SK-N-SH treated with all-trans-retinoic acid at 6 μM for 48 hours (cell line): ENCODE results near the gene NUDT1.

Experiments
- ATAC-seq: fragments of 200-7000 bp; cut with Tn5 transposase; 3 replicates; pipeline ENCODE4 v1.9.1; 2020; ENCODE audit warnings: mild to moderate bottlenecking, moderate library complexity
- CSDC2 ChIP-seq: fragments of 250-450 bp; sonication (Bioruptor Pico); IDR thresholded peaks from 2 replicates; pipeline ENCODE4 v1.5.0; 2020; ENCODE audit warnings: mild to moderate bottlenecking, moderate library complexity
- CSRNP3 ChIP-seq: fragments of 250-450 bp; sonication (Bioruptor Pico); IDR thresholded peaks from 2 replicates; pipeline ENCODE4 v1.5.1; 2021; ENCODE audit warnings: mild to moderate bottlenecking, moderate library complexity
- GLIS3 ChIP-seq: fragments of 250-450 bp; sonication (Bioruptor Pico); IDR thresholded peaks from 2 replicates; pipeline ENCODE4 v1.5.0; 2020; ENCODE audit warnings: mild to moderate bottlenecking, moderate library complexity
- ISL1 ChIP-seq: fragments of 250-450 bp; sonication (Bioruptor Pico); IDR thresholded peaks from 2 replicates; pipeline ENCODE4 v2.1.2; 2022; ENCODE audit warnings: mild to moderate bottlenecking, moderate library complexity
- OSR1 ChIP-seq: fragments of 250-450 bp; sonication (Bioruptor Pico); IDR thresholded peaks from 2 replicates; pipeline ENCODE4 v1.8.0; 2022; ENCODE audit warnings: moderate library complexity, mild to moderate bottlenecking, inconsistent platforms
- POU6F1 ChIP-seq: fragments of 250-450 bp; sonication (Bioruptor Pico); IDR thresholded peaks from 2 replicates; pipeline ENCODE4 v1.8.0; 2021; ENCODE audit warnings: low read depth, mild to moderate bottlenecking, moderate library complexity, borderline replicate concordance
- PPARA ChIP-seq: fragments of 250-450 bp; sonication (Bioruptor Pico); IDR thresholded peaks from 2 replicates; pipeline ENCODE4 v1.5.0; 2020; ENCODE audit warnings: mild to moderate bottlenecking, borderline replicate concordance
- RARB ChIP-seq: fragments of 250-450 bp; sonication (Bioruptor Pico); IDR thresholded peaks from 2 replicates; pipeline ENCODE4 v1.8.0; 2021; ENCODE audit warnings: mild to moderate bottlenecking, moderate library complexity
- TOX ChIP-seq: fragments of 250-450 bp; sonication (Bioruptor Pico); IDR thresholded peaks from 2 replicates; pipeline ENCODE4 v1.8.0; 2021; ENCODE audit warnings: mild to moderate bottlenecking, moderate library complexity, borderline replicate concordance
- TSHZ2 ChIP-seq: fragments of 250-450 bp; sonication (Bioruptor Pico); IDR thresholded peaks from 2 replicates; pipeline ENCODE4 v1.5.0; 2020; ENCODE audit warnings: mild to moderate bottlenecking, moderate library complexity
- ZC3H10 ChIP-seq: fragments of 250-450 bp; sonication (Bioruptor Pico); IDR thresholded peaks from 2 replicates; pipeline ENCODE4 v1.5.1; 2021; ENCODE audit warnings: mild to moderate bottlenecking, moderate library complexity
- ZFP3 ChIP-seq: fragments of 250-450 bp; sonication (Bioruptor Pico); IDR thresholded peaks from 2 replicates; pipeline ENCODE4 v1.5.0; 2020; ENCODE audit warnings: mild to moderate bottlenecking, moderate library complexity
- ZFP30 ChIP-seq: fragments of 450-650 bp; formaldehyde crosslinking; IDR thresholded peaks from 2 replicates; pipeline ENCODE4 v1.5.0; 2022; ENCODE audit warnings: mild to moderate bottlenecking, moderate library complexity
- ZNF70 ChIP-seq: fragments of 450-650 bp; formaldehyde crosslinking; IDR thresholded peaks from 2 replicates; pipeline ENCODE4 v1.5.0; 2020; ENCODE audit warnings: mild to moderate bottlenecking, moderate library complexity
- ZNF8 ChIP-seq: fragments of 450-650 bp; formaldehyde crosslinking; IDR thresholded peaks from 2 replicates; pipeline ENCODE4 v1.5.0; 2020; ENCODE audit warnings: mild to moderate bottlenecking, moderate library complexity
- TF ChIP-seq, protein P1 (sequence below): fragments of 250-450 bp; sonication (Bioruptor Pico); IDR thresholded peaks from 2 replicates; pipeline ENCODE4 v1.8.0; 2020; ENCODE audit warnings: mild to moderate bottlenecking, moderate library complexity, borderline replicate concordance

Gene NUDT1

DNA sequence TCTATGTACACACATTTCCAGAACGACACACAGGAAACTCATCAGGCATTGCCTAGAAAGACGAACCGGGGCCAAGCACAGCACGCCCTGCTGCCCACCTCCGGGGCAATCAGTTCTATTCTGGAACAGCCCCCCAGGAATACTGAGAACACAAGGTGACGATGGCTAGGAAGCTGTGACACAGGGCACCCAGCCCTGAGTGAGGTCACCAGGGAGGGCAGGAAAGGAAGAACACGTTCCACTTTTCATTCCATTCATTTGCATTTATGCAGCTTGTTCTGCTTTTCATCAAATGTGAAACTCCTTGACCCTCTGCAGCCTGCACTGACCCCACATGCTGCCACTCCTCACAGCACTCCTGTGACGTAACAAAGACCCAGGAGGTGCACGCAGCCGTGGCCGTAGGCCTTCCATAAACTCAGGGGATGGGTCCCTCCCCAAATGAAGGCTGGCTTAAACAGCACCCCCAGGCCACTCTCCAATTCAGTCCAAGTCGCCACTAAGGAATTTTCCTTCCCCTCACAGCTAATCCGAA lies 38.2 kb upstream of the NUDT1 start:
- peak; percentile 65 for ATAC-seq
- TF ChIP-seq ISL1 (no peak), TOX (no peak), POU6F1 (CRISPR knock-in tag) (no peak), OSR1 (CRISPR knock-in tag) (no peak), CSRNP3 (CRISPR knock-in tag) (no peak), ZFP30 (CRISPR knock-in tag) (no peak), TSHZ2 (no peak), ZC3H10 (CRISPR knock-in tag) (no peak), RARB (CRISPR knock-in tag) (no peak), PPARA (CRISPR knock-in tag) (no peak), CSDC2 (no peak), GLIS3 (CRISPR knock-in tag) (no peak), ZNF70 (peak; percentile 59; the same call in 1 of the 2 replicates), ZFP3 (peak; percentile 31; the same call in 1 of the 2 replicates), ZNF8 (CRISPR knock-in tag) (no peak)
- TF ChIP-seq, protein P1, sequence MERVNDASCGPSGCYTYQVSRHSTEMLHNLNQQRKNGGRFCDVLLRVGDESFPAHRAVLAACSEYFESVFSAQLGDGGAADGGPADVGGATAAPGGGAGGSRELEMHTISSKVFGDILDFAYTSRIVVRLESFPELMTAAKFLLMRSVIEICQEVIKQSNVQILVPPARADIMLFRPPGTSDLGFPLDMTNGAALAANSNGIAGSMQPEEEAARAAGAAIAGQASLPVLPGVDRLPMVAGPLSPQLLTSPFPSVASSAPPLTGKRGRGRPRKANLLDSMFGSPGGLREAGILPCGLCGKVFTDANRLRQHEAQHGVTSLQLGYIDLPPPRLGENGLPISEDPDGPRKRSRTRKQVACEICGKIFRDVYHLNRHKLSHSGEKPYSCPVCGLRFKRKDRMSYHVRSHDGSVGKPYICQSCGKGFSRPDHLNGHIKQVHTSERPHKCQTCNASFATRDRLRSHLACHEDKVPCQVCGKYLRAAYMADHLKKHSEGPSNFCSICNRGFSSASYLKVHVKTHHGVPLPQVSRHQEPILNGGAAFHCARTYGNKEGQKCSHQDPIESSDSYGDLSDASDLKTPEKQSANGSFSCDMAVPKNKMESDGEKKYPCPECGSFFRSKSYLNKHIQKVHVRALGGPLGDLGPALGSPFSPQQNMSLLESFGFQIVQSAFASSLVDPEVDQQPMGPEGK (CRISPR knock-in tag): no peak; the same call in 1 of the 2 replicates

GRCh38 chr7:2204446-2204845 lies 37.6 kb upstream of the NUDT1 start:
- TF ChIP-seq RARB (CRISPR knock-in tag): no peak
- no peak for TF ChIP-seq TSHZ2
- no peak for TF ChIP-seq GLIS3 (CRISPR knock-in tag)
- TF ChIP-seq CSRNP3 (CRISPR knock-in tag): no peak
- TF ChIP-seq, protein P1 (CRISPR knock-in tag): no peak
- ATAC-seq: no peak
